ENCODE results near the gene CRABP2.
A peak's percentile ranks its signal among the peaks of the same experiment; 100 is the strongest.

The CRABP2 gene

GRCh38 chr1:156666862-156667609 lies 38.3 kb downstream of the CRABP2 start:
- no peak for DNase-seq

- no peak for DNase-seq
These were observed 39.8 kb downstream of the CRABP2 start for GRCh38 chr1:156665539-156665938.

GRCh38 chr1:156664767-156665411 lies 40.5 kb downstream of the CRABP2 start:
- peak; percentile 29 for DNase-seq

GRCh38 chr1:156664046-156664766 lies 41.2 kb downstream of the CRABP2 start:
- peak; percentile 19 for DNase-seq

GRCh38 chr1:156663178-156663577 lies 42.2 kb downstream of the CRABP2 start:
- no peak for DNase-seq

- DNase-seq: no peak
These were observed 42.7 kb downstream of the CRABP2 start for GRCh38 chr1:156662800-156663055.

- no peak for DNase-seq
These were observed 43.2 kb downstream of the CRABP2 start for GRCh38 chr1:156662005-156662799.

GRCh38 chr1:156660752-156661112 lies 44.7 kb downstream of the CRABP2 start:
- DNase-seq: no peak

- DNase-seq: peak; percentile 88
These were observed 45.2 kb downstream of the CRABP2 start for GRCh38 chr1:156659988-156660751.

- no peak for DNase-seq
These were observed 45.8 kb downstream of the CRABP2 start for GRCh38 chr1:156659661-156659987.

- no peak for DNase-seq
These were observed 46.3 kb downstream of the CRABP2 start for GRCh38 chr1:156658945-156659574.

GRCh38 chr1:156658496-156658895 lies 46.9 kb downstream of the CRABP2 start:
- DNase-seq: no peak

GRCh38 chr1:156657741-156658319 lies 47.6 kb downstream of the CRABP2 start:
- no peak for DNase-seq

GRCh38 chr1:156656806-156657740 lies 48.3 kb downstream of the CRABP2 start:
- DNase-seq: peak; percentile 26

GRCh38 chr1:156655904-156656516 lies 49.4 kb downstream of the CRABP2 start:
- no peak for DNase-seq

- DNase-seq: peak; percentile 19
These were observed 50.1 kb downstream of the CRABP2 start for GRCh38 chr1:156655151-156655903.

- no peak for DNase-seq
These were observed 50.7 kb downstream of the CRABP2 start for GRCh38 chr1:156654700-156655099.

- no peak for DNase-seq
These were observed 52.4 kb downstream of the CRABP2 start for GRCh38 chr1:156652992-156653355.
